GM06990 (cell line): ENCODE results near the gene ARHGEF18.
A peak's percentile ranks its signal among the peaks of the same experiment; 100 is the strongest.
"Not testable (repeated sequence)": the region's sequence is repeated elsewhere in the genome, so short reads cannot be mapped to it uniquely, and the experiment has no call there.

ENCODE experiments used
- DNase-seq: peaks from one replicate; pipeline ENCODE4 v3.0.0-alpha.2; 2011; ENCODE audit not compliant: insufficient read length; ENCODE audit errors: extremely low read depth
- H3K27me3 ChIP-seq: replicated peaks from 2 replicates; pipeline ENCODE4 v1.6.0; 2011; ENCODE audit warnings: low read length; ENCODE audit not compliant: control insufficient read depth, insufficient read depth
- H3K36me3 ChIP-seq: 2 replicates; pipeline ENCODE4 v1.5.1; 2011; ENCODE audit warnings: low read length; ENCODE audit not compliant: control insufficient read depth, insufficient read depth
- H3K4me3 ChIP-seq: replicated peaks from 2 replicates; pipeline ENCODE4 v1.5.1; 2011; ENCODE audit warnings: low read depth, mild to moderate bottlenecking, control low read depth, low read length
- CTCF ChIP-seq: IDR thresholded peaks from 2 replicates; pipeline ENCODE4 v1.5.1; 2011; ENCODE audit warnings: low read length, control low read depth, mild to moderate bottlenecking, inconsistent platforms; ENCODE audit not compliant: insufficient read depth, poor library complexity, severe bottlenecking

ARHGEF18 gene

GRCh38 chr19:7363225-7363624 lies 14.5 kb downstream of the ARHGEF18 start:
- no peak for TF ChIP-seq CTCF
- Histone ChIP-seq H3K36me3 (no peaks in the 10 kb centered on the region; the same call in 1 of the 2 replicates), H3K4me3 (no peak overlapping the region), H3K27me3 (no peaks in the 10 kb centered on the region)
- DNase-seq, result no peak

- Histone ChIP-seq H3K36me3 (no peaks in the 10 kb centered on the region; the same call in 1 of the 2 replicates), H3K27me3 (no peaks in the 10 kb centered on the region), H3K4me3 (no peak overlapping the region)
- DNase-seq, result no peak
- peak; percentile 65 for TF ChIP-seq CTCF
Measured at GRCh38 chr19:7366701-7367420, 18.1 kb downstream of the ARHGEF18 start.

GRCh38 chr19:7368456-7368855 lies 19.7 kb downstream of the ARHGEF18 start:
- Histone ChIP-seq H3K27me3 (no peaks in the 10 kb centered on the region), H3K4me3 (no peak overlapping the region), H3K36me3 (no peaks in the 10 kb centered on the region; the same call in 1 of the 2 replicates)
- no peak for TF ChIP-seq CTCF
- no peak for DNase-seq

GRCh38 chr19:7368866-7369265 lies 20.1 kb downstream of the ARHGEF18 start:
- H3K27me3 ChIP-seq, H3K36me3 ChIP-seq, DNase-seq, H3K4me3 ChIP-seq: not testable (repeated sequence)

- TF ChIP-seq CTCF, result no peak
- no peaks in the 10 kb centered on the region; the same call in 1 of the 2 replicates for H3K36me3 ChIP-seq
Measured at GRCh38 chr19:7370546-7370945, 21.8 kb downstream of the ARHGEF18 start.

GRCh38 chr19:7371001-7371400 lies 22.3 kb downstream of the ARHGEF18 start:
- TF ChIP-seq CTCF, result no peak
- Histone ChIP-seq H3K36me3 (no peaks in the 10 kb centered on the region; the same call in 1 of the 2 replicates), H3K27me3 (no peaks in the 10 kb centered on the region), H3K4me3 (no peak overlapping the region)
- no peak for DNase-seq

More at GRCh38 chr19:7370546-7370945, 21.8 kb downstream of the ARHGEF18 start:
- DNase-seq, result no peak
- H3K4me3 ChIP-seq, result no peak overlapping the region
- H3K27me3 ChIP-seq, result no peaks in the 10 kb centered on the region
